Uterus (tissue), 4 donors: ENCODE data around the gene IGFBP1. TPM values are rescaled to one million over a fixed set of nuclear protein-coding genes. Genes with fewer than 3 reads are reported as not detected.

Experiments
- DNase-seq, 2 donors: peaks; one replicate each; pipeline ENCODE4 v3.0.0-alpha.2; 2019 to 2020
- H3K27ac ChIP-seq, 2 donors: fragments of 200-600 bp; sonication (generic); 1 replicate in 1 of 2; 2 replicates in 1 of 2; pipeline ENCODE4 v1.5.1; 2016 to 2018
- H3K27me3 ChIP-seq, 2 donors: fragments of 200-600 bp; sonication (generic); one replicate each; pipeline ENCODE4 v1.5.1; 2018 to 2019; ENCODE audit warnings: control low read depth in 1 of 2
- H3K36me3 ChIP-seq, 2 donors: fragments of 200-600 bp; sonication (generic); one replicate each; pipeline ENCODE4 v1.5.1; 2019; ENCODE audit warnings: control low read depth in 1 of 2
- H3K4me1 ChIP-seq, 2 donors: fragments of 200-600 bp; sonication (generic); one replicate each; pipeline ENCODE4 v1.5.1; 2018 to 2019; ENCODE audit warnings: control low read depth in 1 of 2
- H3K4me3 ChIP-seq, 2 donors: fragments of 200-600 bp; sonication (generic); 1 replicate in 1 of 2; 2 replicates in 1 of 2; pipeline ENCODE4 v1.5.1; 2018 to 2019; ENCODE audit warnings: mild to moderate bottlenecking in 1 of 2
- H3K9me3 ChIP-seq, 2 donors: fragments of 200-600 bp; sonication (generic); one replicate each; pipeline ENCODE4 v1.5.1; 2019; ENCODE audit warnings: control low read depth in 1 of 2
- CTCF ChIP-seq, 4 experiments: fragments of 200-600 bp in 2 of 4; fragments of 450-650 bp in 2 of 4; sonication (generic) in 2 of 4; IDR thresholded peaks; one replicate each; pipeline ENCODE4 v1.5.1; 2016 to 2019; ENCODE audit warnings: antibody characterized with exemption in 4 of 4, mild to moderate bottlenecking in 2 of 4, moderate library complexity in 1 of 4
- POLR2A ChIP-seq, 2 donors: fragments of 450-650 bp; IDR thresholded peaks; one replicate each; pipeline ENCODE4 v1.6.1; 2016; ENCODE audit warnings: antibody characterized with exemption in 2 of 2, mild to moderate bottlenecking in 1 of 2, moderate library complexity in 1 of 2
- intact Hi-C: fragments of 100-400 bp; cut with DNase I; formaldehyde crosslinking; loops from one replicate; pipeline ENCODE4 v1.15.1; 2023; ENCODE audit warnings: low total_unique reads
- total RNA-seq, 4 donors: library from RNA; depleted of rRNA in 3 of 4; stranded (reverse); fragments of >200 nt in 3 of 4; gene quantifications; one replicate each; pipeline versions ENCODE4 v1.1.0 to v1.2.4, GENCODE V29; 2014 to 2023
- donor health status: DM: yes; HTN: yes; CAD: no.

IGFBP1 gene
- total RNA-seq, 4 donors from 2014 or later: 1.9 TPM; not detected in 3

- peaks cover 0 to 4% of the 10 kb centered on the region in 2 donors for H3K4me1 ChIP-seq
- H3K27ac ChIP-seq: peak overlapping the region; percentile 69 to 89
- DNase-seq: peak in 1 of 2 donors; percentile 33
- no peaks in the 10 kb centered on the region for H3K9me3 ChIP-seq
- H3K4me3 ChIP-seq: peak overlapping the region; percentile 41 to 76
- TF ChIP-seq POLR2A (IDR thresholded peaks at IDR 0.05) (no peak), CTCF (IDR thresholded peaks at IDR 0.05) (no peak)
- H3K27me3 ChIP-seq: no peaks in the 10 kb centered on the region
- intact Hi-C loops: loop anchor here (5.0 to 10.0 kb wide), 2 partner anchors 1166 to 1253 kb away; no protein-coding TSS in a partner anchor
- H3K36me3 ChIP-seq: no peaks in the 10 kb centered on the region
Measured at GRCh38 chr7:45921381-45921698, 33.1 kb downstream of the IGFBP1 start.

GRCh38 chr7:45921699-45922519 lies 33.6 kb downstream of the IGFBP1 start:
- Histone ChIP-seq H3K4me3 (peak overlapping the region; percentile 41 to 76), H3K27ac (peak overlapping the region; percentile 69 to 89), H3K27me3 (no peaks in the 10 kb centered on the region), H3K36me3 (no peaks in the 10 kb centered on the region), H3K9me3 (no peaks in the 10 kb centered on the region), H3K4me1 (peaks cover 0 to 3% of the 10 kb centered on the region in 2 donors)
- peak; percentile 77 to 81 for DNase-seq
- TF ChIP-seq CTCF (IDR thresholded peaks at IDR 0.05) (peak; percentile 85 to 96 (median 95)), POLR2A (IDR thresholded peaks at IDR 0.05) (no peak)
- intact Hi-C loops: loop anchor here (5.0 to 10.0 kb wide), 2 partner anchors 1165 to 1253 kb away; no protein-coding TSS in a partner anchor

GRCh38 chr7:45922810-45923209 lies 34.5 kb downstream of the IGFBP1 start:
- no peak for TF ChIP-seq CTCF (IDR thresholded peaks at IDR 0.05)
- no peak for TF ChIP-seq POLR2A (IDR thresholded peaks at IDR 0.05)
- Histone ChIP-seq H3K4me1 (no peaks in the 10 kb centered on the region), H3K4me3 (peak overlapping the region in 1 of 2 donors; percentile 76), H3K36me3 (no peaks in the 10 kb centered on the region), H3K27ac (peak overlapping the region; percentile 69 to 89), H3K9me3 (no peaks in the 10 kb centered on the region), H3K27me3 (no peaks in the 10 kb centered on the region)
- intact Hi-C loops: loop anchor here (5.0 to 10.0 kb wide), 2 partner anchors 1164 to 1252 kb away; no protein-coding TSS in a partner anchor
- peak in 1 of 2 donors; percentile 29 for DNase-seq

GRCh38 chr7:45923290-45923689 lies 35.0 kb downstream of the IGFBP1 start:
- intact Hi-C loops: loop anchor here (5.0 to 10.0 kb wide), 2 partner anchors 1164 to 1252 kb away; no protein-coding TSS in a partner anchor
- H3K4me3 ChIP-seq: peak overlapping the region in 1 of 2 donors; percentile 76
- TF ChIP-seq POLR2A (IDR thresholded peaks at IDR 0.05): no peak
- peak; percentile 67 to 96 (median 92) for TF ChIP-seq CTCF (IDR thresholded peaks at IDR 0.05)
- peak; percentile 83 to 84 for DNase-seq
- no peaks in the 10 kb centered on the region for H3K27me3 ChIP-seq
- H3K36me3 ChIP-seq: no peaks in the 10 kb centered on the region
- no peaks in the 10 kb centered on the region for H3K9me3 ChIP-seq
- H3K4me1 ChIP-seq: no peaks in the 10 kb centered on the region
- H3K27ac ChIP-seq: peak overlapping the region; percentile 69 to 89

- Histone ChIP-seq H3K9me3 (no peaks in the 10 kb centered on the region), H3K36me3 (no peaks in the 10 kb centered on the region), H3K27ac (peak overlapping the region in 1 of 2 donors; percentile 0), H3K27me3 (no peaks in the 10 kb centered on the region), H3K4me3 (no peak overlapping the region), H3K4me1 (no peaks in the 10 kb centered on the region)
- DNase-seq: no peak
- TF ChIP-seq POLR2A (IDR thresholded peaks at IDR 0.05) (no peak), CTCF (IDR thresholded peaks at IDR 0.05) (no peak)
- intact Hi-C loops: loop anchor here (5.0 to 10.0 kb wide), 2 partner anchors 1163 to 1251 kb away; no protein-coding TSS in a partner anchor
Measured at GRCh38 chr7:45923818-45924217, 35.5 kb downstream of the IGFBP1 start.
